ENCODE results near the gene TUT1.

DNA sequence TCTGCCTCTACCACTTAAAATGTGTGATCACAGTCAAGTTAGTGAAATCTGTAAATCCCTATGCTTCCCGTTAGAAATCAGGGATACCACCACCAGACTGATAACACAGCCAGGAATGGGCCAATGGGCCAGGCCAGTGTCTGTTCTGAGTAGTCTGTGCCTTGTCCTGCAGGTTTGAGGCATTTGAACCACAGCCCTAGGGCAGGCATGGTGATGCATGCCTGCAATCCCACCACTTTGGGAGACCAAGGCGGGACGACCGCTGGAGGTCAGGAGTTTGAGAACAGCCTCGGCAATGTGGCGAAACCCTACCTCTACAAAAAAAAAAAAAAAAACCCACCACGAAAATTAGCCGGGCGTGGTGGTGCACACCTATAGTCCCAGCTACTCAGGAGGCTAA is 32.7 kb downstream of the TUT1 start:
- TF ChIP-seq CTCF (IDR thresholded peaks at IDR 0.05) (no peak), POLR2A (IDR thresholded peaks at IDR 0.05) (no peak), EP300 (IDR thresholded peaks at IDR 0.05) (no peak)
